OCI-LY7 (cell line): ENCODE results near the gene GORASP2. TPM values are rescaled to one million over a fixed set of nuclear protein-coding genes. Genes with fewer than 3 reads are reported as not detected.

ENCODE experiments used
- BruUV-seq: library from RNA; stranded (reverse); fragments of 400-500 nt; replicated peaks from 2 replicates; lab custom pipeline; 2021; lab: Mats Ljungman, UMichigan
- CTCF ChIA-PET: fragments of 300-600 bp; sonication (Branson Sonifier 250); formaldehyde crosslinking; loops from one replicate; lab custom pipeline; 2022; ENCODE audit warnings: antibody characterized with exemption; ENCODE audit not compliant: unreplicated experiment; lab: Charles Lee
- POLR2A ChIA-PET: fragments of 300-600 bp; sonication (Branson Sonifier 250); formaldehyde crosslinking; loops from one replicate; lab custom pipeline; 2022; ENCODE audit warnings: antibody characterized with exemption; lab: Charles Lee
- DNase-seq: peaks from one replicate; pipeline ENCODE4 v3.0.0-alpha.2; 2015; ENCODE audit warnings: low spot score
- H2AFZ ChIP-seq: fragments of 200-600 bp; sonication (generic), shearing (Covaris generic); 2 replicates; pipeline ENCODE4 v1.6.1; 2014; ENCODE audit warnings: mild to moderate bottlenecking, antibody characterized with exemption, low read length, moderate library complexity
- H3K27ac ChIP-seq: fragments of 200-600 bp; sonication (generic); 2 replicates; pipeline ENCODE4 v1.5.1; 2014; ENCODE audit warnings: mixed run types, low read depth, mild to moderate bottlenecking, moderate library complexity, low read length, inconsistent platforms; ENCODE audit not compliant: poor library complexity, severe bottlenecking
- H3K36me3 ChIP-seq: fragments of 200-600 bp; sonication (generic); 2 replicates; pipeline ENCODE4 v1.6.1; 2014; ENCODE audit warnings: mild to moderate bottlenecking, antibody characterized with exemption, low read length, moderate library complexity, mixed read lengths; ENCODE audit not compliant: insufficient read depth
- H3K4me1 ChIP-seq: fragments of 200-600 bp; sonication (generic); 2 replicates; pipeline ENCODE4 v1.5.1; 2014; ENCODE audit warnings: mild to moderate bottlenecking, low read length; ENCODE audit not compliant: insufficient read depth, poor library complexity, severe bottlenecking
- H3K4me2 ChIP-seq: fragments of 200-600 bp; sonication (generic); 2 replicates; pipeline ENCODE4 v1.6.1; 2014; ENCODE audit warnings: mild to moderate bottlenecking, low read length
- H3K4me3 ChIP-seq: fragments of 200-600 bp; sonication (generic); 2 replicates; pipeline ENCODE4 v1.5.1; 2014; ENCODE audit warnings: mild to moderate bottlenecking, low read depth, low read length; ENCODE audit not compliant: poor library complexity, severe bottlenecking
- H3K79me2 ChIP-seq: fragments of 200-600 bp; sonication (generic); 2 replicates; pipeline ENCODE4 v1.6.1; 2016; ENCODE audit warnings: low read depth, mild to moderate bottlenecking, low read length, moderate library complexity, mixed read lengths; ENCODE audit not compliant: insufficient read depth
- H3K9me2 ChIP-seq: fragments of 200-600 bp; sonication (generic); 2 replicates; pipeline ENCODE4 v1.6.1; 2016; ENCODE audit warnings: mild to moderate bottlenecking, low read length, mixed read lengths; ENCODE audit not compliant: insufficient read depth
- H3K9me3 ChIP-seq: fragments of 200-600 bp; sonication (generic); 2 replicates; pipeline ENCODE4 v1.6.1; 2014; ENCODE audit warnings: mild to moderate bottlenecking, mixed run types, low read length, mixed read lengths
- H4K20me1 ChIP-seq: fragments of 200-600 bp; sonication (generic); 2 replicates; pipeline ENCODE4 v1.6.1; 2014; ENCODE audit warnings: mild to moderate bottlenecking, antibody characterized with exemption, low read length, moderate library complexity, mixed read lengths; ENCODE audit not compliant: insufficient read depth
- CTCF ChIP-seq: fragments of 200-600 bp; sonication (generic); conservative IDR thresholded peaks from 2 replicates; pipeline ENCODE4 v1.5.1; 2014; ENCODE audit warnings: mild to moderate bottlenecking, antibody characterized with exemption, low read length, moderate library complexity, mixed read lengths
- EZH2phosphoT487 ChIP-seq: fragments of 200-600 bp; sonication (generic); IDR thresholded peaks from 2 replicates; pipeline ENCODE4 v1.6.1; 2018; ENCODE audit warnings: low read depth, borderline replicate concordance, mild to moderate bottlenecking, mixed run types, antibody characterized with exemption, low read length, moderate library complexity, mixed read lengths
- intact Hi-C: fragments of 100-400 bp; cut with micrococcal nuclease; formaldehyde crosslinking; loops from one replicate; pipeline ENCODE4 v1.10.0; 2022; ENCODE audit not compliant: unreplicated experiment
- total RNA-seq, 2 experiments: library from RNA; depleted of rRNA in 1 of 2; stranded (reverse); fragments of >200 nt in 1 of 2; shearing (Covaris generic) in 1 of 2; gene quantifications; 2 replicates each; pipeline ENCODE4 v1.2.3, GENCODE V29; 2014 to 2022

The GORASP2 gene
- total RNA-seq, 2 experiments from 2014 or later, result 30.7 to 94.3 TPM

- Histone ChIP-seq H3K4me1 (peaks cover 38% of the 10 kb centered on the region), H3K36me3 (peaks cover 57% of the 10 kb centered on the region), H2AFZ (no peak overlapping the region), H4K20me1 (peaks cover 28% of the 10 kb centered on the region), H3K9me2 (no peaks in the 10 kb centered on the region), H3K4me3 (no peak overlapping the region), H3K79me2 (peaks cover 76% of the 10 kb centered on the region), H3K27ac (no peak overlapping the region), H3K9me3 (peaks cover 8% of the 10 kb centered on the region; the same call in 1 of the 2 replicates), H3K4me2 (peak overlapping the region; percentile 9; the same call in 1 of the 2 replicates)
- TF ChIP-seq CTCF (no peak), EZH2phosphoT487 (no peak)
- intact Hi-C loops, result no loop called here
- ChIA-PET POLR2A (interaction anchor here (0.5 to 1.4 kb wide), 3 partner anchors 13 to 588 kb away, joined by 3 to 4 read pairs (median 3); no protein-coding TSS in a partner anchor), CTCF (no interaction called here)
- DNase-seq, result no peak
- BruUV-seq, result no TSS peak
These were observed 3.1 kb downstream of the GORASP2 start for GRCh38 chr2:170932166-170932565.

GRCh38 chr2:170932948-170933347 is 3.9 kb downstream of the GORASP2 start:
- no peak for DNase-seq
- H3K9me3 ChIP-seq, result 0 out of 2 replicates have a peak, but pooled peaks cover 4% of the 10 kb centered on the region
- intact Hi-C loops, result no loop called here
- ChIA-PET POLR2A (interaction anchor here (0.5 to 0.6 kb wide), 3 partner anchors 11 to 959 kb away, joined by 3 read pairs; no protein-coding TSS in a partner anchor), CTCF (no interaction called here)
- H4K20me1 ChIP-seq, result peaks cover 35% of the 10 kb centered on the region
- H2AFZ ChIP-seq, result no peak overlapping the region
- H3K79me2 ChIP-seq, result peaks cover 84% of the 10 kb centered on the region
- peaks cover 65% of the 10 kb centered on the region for H3K36me3 ChIP-seq
- TF ChIP-seq EZH2phosphoT487 (no peak), CTCF (peak; percentile 29)
- H3K4me3 ChIP-seq, result no peak overlapping the region
- no peaks in the 10 kb centered on the region for H3K9me2 ChIP-seq
- 0 out of 2 replicates have a peak overlapping the region, but pooled peaks have one; percentile 9 for H3K4me2 ChIP-seq
- peaks cover 35% of the 10 kb centered on the region for H3K4me1 ChIP-seq
- no peak overlapping the region for H3K27ac ChIP-seq
- BruUV-seq, result no TSS peak

- BruUV-seq, result no TSS peak
- no peak for DNase-seq
- Histone ChIP-seq H3K4me1 (peaks cover 17% of the 10 kb centered on the region), H3K4me3 (no peak overlapping the region), H3K4me2 (no peak overlapping the region), H3K9me3 (no peaks in the 10 kb centered on the region), H3K27ac (no peak overlapping the region), H3K9me2 (no peaks in the 10 kb centered on the region), H4K20me1 (peaks cover 36% of the 10 kb centered on the region), H3K79me2 (peaks cover 99% of the 10 kb centered on the region), H3K36me3 (peaks cover 84% of the 10 kb centered on the region), H2AFZ (no peak overlapping the region)
- ChIA-PET CTCF (no interaction called here), POLR2A (interaction anchor here (0.6 to 1.5 kb wide), 2 partner anchors 8 to 232 kb away, joined by 3 to 6 read pairs; partner anchors contain the start of gene GORASP2)
- intact Hi-C loops, result no loop called here
- TF ChIP-seq CTCF, result no peak
- TF ChIP-seq EZH2phosphoT487, result no peak
These were observed 8.8 kb downstream of the GORASP2 start for GRCh38 chr2:170937709-170938379.
